Daoy (cell line): ENCODE measurements around the gene KIAA1755. TPM values are rescaled to one million over a fixed set of nuclear protein-coding genes. Genes with fewer than 3 reads are reported as not detected.

Source experiments
- DNase-seq: peaks from one replicate; pipeline ENCODE4 v3.0.0-alpha.2; 2015; ENCODE audit warnings: low read depth
- total RNA-seq: library from RNA; depleted of rRNA; stranded (reverse); fragments of >200 nt; shearing (Covaris generic); gene quantifications from 2 replicates; pipeline ENCODE4 v1.2.3, GENCODE V29; 2014

KIAA1755 gene
- total RNA-seq, 1 experiment from 2014 or later, result 1.0 TPM

GRCh38 chr20:38238829-38239228 lies 21.7 kb downstream of the KIAA1755 start:
- no peak for DNase-seq

GRCh38 chr20:38237381-38237780 lies 23.2 kb downstream of the KIAA1755 start:
- DNase-seq, result no peak

GRCh38 chr20:38231531-38232121 lies 28.9 kb downstream of the KIAA1755 start:
- DNase-seq, result no peak

GRCh38 chr20:38230957-38231526 lies 29.5 kb downstream of the KIAA1755 start:
- DNase-seq, result no peak

- DNase-seq, result no peak
Measured at GRCh38 chr20:38230253-38230551, 30.3 kb downstream of the KIAA1755 start.

GRCh38 chr20:38229376-38230252 lies 30.9 kb downstream of the KIAA1755 start:
- no peak for DNase-seq

- no peak for DNase-seq
Measured at GRCh38 chr20:38228436-38228835, 32.1 kb downstream of the KIAA1755 start.

GRCh38 chr20:38227420-38228360 lies 32.8 kb downstream of the KIAA1755 start:
- no peak for DNase-seq

- no peak for DNase-seq
Measured at GRCh38 chr20:38226553-38226952, 34.0 kb downstream of the KIAA1755 start.

GRCh38 chr20:38225900-38226263 lies 34.7 kb downstream of the KIAA1755 start:
- no peak for DNase-seq

- DNase-seq, result no peak
Measured at GRCh38 chr20:38225240-38225899, 35.2 kb downstream of the KIAA1755 start.

- no peak for DNase-seq
Measured at GRCh38 chr20:38224531-38224930, 36.0 kb downstream of the KIAA1755 start.

- no peak for DNase-seq
Measured at GRCh38 chr20:38223743-38224100, 36.8 kb downstream of the KIAA1755 start.

GRCh38 chr20:38222923-38223742 lies 37.4 kb downstream of the KIAA1755 start:
- no peak for DNase-seq

GRCh38 chr20:38222231-38222922 lies 38.2 kb downstream of the KIAA1755 start:
- DNase-seq, result peak; percentile 58

- peak; percentile 77 for DNase-seq
Measured at GRCh38 chr20:38221119-38221589, 39.4 kb downstream of the KIAA1755 start.

GRCh38 chr20:38220587-38221118 lies 39.9 kb downstream of the KIAA1755 start:
- no peak for DNase-seq

- no peak for DNase-seq
Measured at GRCh38 chr20:38219006-38219950, 41.3 kb downstream of the KIAA1755 start.

GRCh38 chr20:38218566-38218885 lies 42.0 kb downstream of the KIAA1755 start:
- DNase-seq, result no peak
